Suprapubic skin (tissue), 4 donors: ENCODE results near the gene TNPO1. TPM values are rescaled to one million over a fixed set of nuclear protein-coding genes. Genes with fewer than 3 reads are reported as not detected.
A peak's percentile ranks its signal among the peaks of the same experiment; 100 is the strongest.

Experiments used
- DNase-seq, 2 donors: peaks; one replicate each; pipeline ENCODE4 v3.0.0-alpha.2; 2019; ENCODE audit warnings: low spot score in 2 of 2
- H3K27ac ChIP-seq: fragments of 200-600 bp; sonication (generic); one replicate; pipeline ENCODE4 v1.5.1; 2019
- H3K27me3 ChIP-seq: fragments of 200-600 bp; sonication (generic); one replicate; pipeline ENCODE4 v1.5.1; 2019
- H3K36me3 ChIP-seq: fragments of 200-600 bp; sonication (generic); one replicate; pipeline ENCODE4 v1.5.1; 2019
- H3K4me1 ChIP-seq: fragments of 200-600 bp; sonication (generic); one replicate; pipeline ENCODE4 v1.5.1; 2019
- H3K4me3 ChIP-seq: fragments of 200-600 bp; sonication (generic); one replicate; pipeline ENCODE4 v1.5.1; 2019; ENCODE audit warnings: mild to moderate bottlenecking
- H3K9me3 ChIP-seq: fragments of 200-600 bp; sonication (generic); one replicate; pipeline ENCODE4 v1.5.1; 2019
- CTCF ChIP-seq, 2 donors: fragments of 200-600 bp in 1 of 2; fragments of 450-650 bp in 1 of 2; sonication (generic) in 1 of 2; IDR thresholded peaks; one replicate each; pipeline ENCODE4 v1.5.1; 2016 to 2019; ENCODE audit warnings: antibody characterized with exemption in 2 of 2, mild to moderate bottlenecking in 1 of 2, moderate library complexity in 1 of 2
- EP300 ChIP-seq: sonication (generic); formaldehyde crosslinking; IDR thresholded peaks from one replicate; pipeline ENCODE4 v1.6.1; 2017; ENCODE audit warnings: antibody characterized with exemption
- POLR2A ChIP-seq, 2 donors: fragments of 450-650 bp; IDR thresholded peaks; one replicate each; pipeline ENCODE4 v1.6.1; 2017; ENCODE audit warnings: antibody characterized with exemption in 2 of 2, mild to moderate bottlenecking in 2 of 2, moderate library complexity in 2 of 2
- POLR2AphosphoS5 ChIP-seq, 3 donors: sonication (generic); formaldehyde crosslinking; IDR thresholded peaks; one replicate each; pipeline ENCODE4 v1.6.1; 2017; ENCODE audit warnings: antibody characterized with exemption in 3 of 3
- WGBS: methylation state at CpG from one replicate; pipeline ENCODE4 v1.1.5; 2018; 5-methylcytosine and 5-hydroxymethylcytosine counted together
- total RNA-seq, 4 donors: library from RNA; depleted of rRNA; stranded (reverse); fragments of >200 nt; gene quantifications; one replicate each; pipeline ENCODE4 v1.1.0, GENCODE V29; 2016

Gene TNPO1
- total RNA-seq, 4 donors from 2014 or later: 40.7 to 81.0 (median 51.2) TPM

- H3K4me3 ChIP-seq: peak within 1 kb of the TSS; percentile 76
- DNase-seq: peak; percentile 99
- 2% methylated on average over 12 of the region's 64 CpGs for WGBS
- H3K36me3 ChIP-seq: no peaks in the 10 kb centered on the region
- no peaks in the 10 kb centered on the region for H3K27me3 ChIP-seq
- TF ChIP-seq CTCF (IDR thresholded peaks at IDR 0.05) (peak; percentile 51 to 89), POLR2AphosphoS5 (IDR thresholded peaks at IDR 0.05) (peak in 2 of 3 donors; percentile 5 to 49), POLR2A (IDR thresholded peaks at IDR 0.05) (peak; percentile 41 to 80), EP300 (no peak)
- H3K4me1 ChIP-seq: peaks cover 41% of the 10 kb centered on the region
- no peaks in the 10 kb centered on the region for H3K9me3 ChIP-seq
- H3K27ac ChIP-seq: peak within 1 kb of the TSS; percentile 96
Measured at GRCh38 chr5:72955768-72956323, 139.4 kb downstream of the TNPO1 start, which contains the start of gene FCHO2. TSS of gene FCHO2 (plus strand) at chr5:72956041. CDS start at chr5:72956097, 56 bp downstream.

GRCh38 chr5:72956324-72957140 is 140.1 kb downstream of the TNPO1 start:
- Histone ChIP-seq H3K36me3 (no peaks in the 10 kb centered on the region), H3K9me3 (no peaks in the 10 kb centered on the region), H3K27me3 (no peaks in the 10 kb centered on the region), H3K27ac (peak overlapping the region; percentile 96), H3K4me3 (peak overlapping the region; percentile 76), H3K4me1 (peaks cover 39% of the 10 kb centered on the region)
- TF ChIP-seq CTCF (IDR thresholded peaks at IDR 0.05): no peak
- no peak for TF ChIP-seq EP300
- no peak for TF ChIP-seq POLR2A (IDR thresholded peaks at IDR 0.05)
- no peak for TF ChIP-seq POLR2AphosphoS5 (IDR thresholded peaks at IDR 0.05)
- WGBS: 2% methylated on average over 34 of the region's 51 CpGs
- DNase-seq: peak; percentile 77 to 85

- H3K9me3 ChIP-seq: no peaks in the 10 kb centered on the region
- peaks cover 35% of the 10 kb centered on the region for H3K4me1 ChIP-seq
- no peak for DNase-seq
- no peak for TF ChIP-seq EP300
- no peak for TF ChIP-seq CTCF (IDR thresholded peaks at IDR 0.05)
- no peak for TF ChIP-seq POLR2AphosphoS5 (IDR thresholded peaks at IDR 0.05)
- no peak for TF ChIP-seq POLR2A (IDR thresholded peaks at IDR 0.05)
- H3K27me3 ChIP-seq: no peaks in the 10 kb centered on the region
- 66% methylated on average over 1 of the region's 1 CpG for WGBS
- H3K36me3 ChIP-seq: no peaks in the 10 kb centered on the region
- peak overlapping the region; percentile 96 for H3K27ac ChIP-seq
- H3K4me3 ChIP-seq: peak overlapping the region; percentile 76
Measured at GRCh38 chr5:72957337-72957736, 140.9 kb downstream of the TNPO1 start.

GRCh38 chr5:72959257-72959656 is 142.8 kb downstream of the TNPO1 start:
- 94% methylated on average over 1 of the region's 1 CpG for WGBS

More at GRCh38 chr5:72959257-72959656, 142.8 kb downstream of the TNPO1 start:
- no peaks in the 10 kb centered on the region for H3K27me3 ChIP-seq
- H3K4me1 ChIP-seq: peaks cover 35% of the 10 kb centered on the region
- TF ChIP-seq EP300: no peak
- no peak overlapping the region for H3K4me3 ChIP-seq
- H3K27ac ChIP-seq: no peak overlapping the region
- H3K9me3 ChIP-seq: no peaks in the 10 kb centered on the region
- no peaks in the 10 kb centered on the region for H3K36me3 ChIP-seq
- DNase-seq: no peak

Other genes with a start within 250 kb of the TNPO1 start
- 10 to 100 TPM; 24.7 to 46.2 (median 34.8) TPM for gene FCHO2, start 139.4 kb downstream of the TNPO1 start, total RNA-seq